PFSK-1 (cell line): Measurements from ENCODE around the gene PCDHGB1.

Experiments used
- TAF1 ChIP-seq: IDR thresholded peaks from 2 replicates; pipeline ENCODE4 v1.6.1; 2012; ENCODE audit warnings: low read length, control low read depth, borderline replicate concordance; ENCODE audit not compliant: insufficient read depth
- TF ChIP-seq, protein P1 (sequence below), 2 experiments: IDR thresholded peaks; 2 replicates each; pipeline versions ENCODE4 v1.6.1 to v1.8.0; 2011 to 2012; ENCODE audit warnings: low read depth in 2 of 2, low read length in 2 of 2, control low read depth in 1 of 2, inconsistent platforms in 1 of 2, mild to moderate bottlenecking in 1 of 2, moderate library complexity in 1 of 2; ENCODE audit not compliant: insufficient read depth in 1 of 2

- TF ChIP-seq, protein P1, sequence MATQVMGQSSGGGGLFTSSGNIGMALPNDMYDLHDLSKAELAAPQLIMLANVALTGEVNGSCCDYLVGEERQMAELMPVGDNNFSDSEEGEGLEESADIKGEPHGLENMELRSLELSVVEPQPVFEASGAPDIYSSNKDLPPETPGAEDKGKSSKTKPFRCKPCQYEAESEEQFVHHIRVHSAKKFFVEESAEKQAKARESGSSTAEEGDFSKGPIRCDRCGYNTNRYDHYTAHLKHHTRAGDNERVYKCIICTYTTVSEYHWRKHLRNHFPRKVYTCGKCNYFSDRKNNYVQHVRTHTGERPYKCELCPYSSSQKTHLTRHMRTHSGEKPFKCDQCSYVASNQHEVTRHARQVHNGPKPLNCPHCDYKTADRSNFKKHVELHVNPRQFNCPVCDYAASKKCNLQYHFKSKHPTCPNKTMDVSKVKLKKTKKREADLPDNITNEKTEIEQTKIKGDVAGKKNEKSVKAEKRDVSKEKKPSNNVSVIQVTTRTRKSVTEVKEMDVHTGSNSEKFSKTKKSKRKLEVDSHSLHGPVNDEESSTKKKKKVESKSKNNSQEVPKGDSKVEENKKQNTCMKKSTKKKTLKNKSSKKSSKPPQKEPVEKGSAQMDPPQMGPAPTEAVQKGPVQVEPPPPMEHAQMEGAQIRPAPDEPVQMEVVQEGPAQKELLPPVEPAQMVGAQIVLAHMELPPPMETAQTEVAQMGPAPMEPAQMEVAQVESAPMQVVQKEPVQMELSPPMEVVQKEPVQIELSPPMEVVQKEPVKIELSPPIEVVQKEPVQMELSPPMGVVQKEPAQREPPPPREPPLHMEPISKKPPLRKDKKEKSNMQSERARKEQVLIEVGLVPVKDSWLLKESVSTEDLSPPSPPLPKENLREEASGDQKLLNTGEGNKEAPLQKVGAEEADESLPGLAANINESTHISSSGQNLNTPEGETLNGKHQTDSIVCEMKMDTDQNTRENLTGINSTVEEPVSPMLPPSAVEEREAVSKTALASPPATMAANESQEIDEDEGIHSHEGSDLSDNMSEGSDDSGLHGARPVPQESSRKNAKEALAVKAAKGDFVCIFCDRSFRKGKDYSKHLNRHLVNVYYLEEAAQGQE (IDR thresholded peaks at IDR 0.05; ENCODE audit: insufficient read depth in 1 of 2, low read depth in 2 of 2, low read length in 2 of 2), result no peak
- no peak for TF ChIP-seq TAF1
These were observed 16.4 kb downstream of the PCDHGB1 start for GRCh38 chr5:141366016-141366896.
